DMS79 treated with DMSO at 0.1 percent for 48 hours (cell line): Measurements from ENCODE around the gene GAA.

Experiments used
- DNase-seq: peaks from one replicate; lab custom pipeline; 2025; lab: John Stamatoyannopoulos, UW

Gene GAA

GRCh38 chr17:80104321-80104955, 3.1 kb downstream of the GAA start:
- DNase-seq: peak; percentile 79

DNA sequence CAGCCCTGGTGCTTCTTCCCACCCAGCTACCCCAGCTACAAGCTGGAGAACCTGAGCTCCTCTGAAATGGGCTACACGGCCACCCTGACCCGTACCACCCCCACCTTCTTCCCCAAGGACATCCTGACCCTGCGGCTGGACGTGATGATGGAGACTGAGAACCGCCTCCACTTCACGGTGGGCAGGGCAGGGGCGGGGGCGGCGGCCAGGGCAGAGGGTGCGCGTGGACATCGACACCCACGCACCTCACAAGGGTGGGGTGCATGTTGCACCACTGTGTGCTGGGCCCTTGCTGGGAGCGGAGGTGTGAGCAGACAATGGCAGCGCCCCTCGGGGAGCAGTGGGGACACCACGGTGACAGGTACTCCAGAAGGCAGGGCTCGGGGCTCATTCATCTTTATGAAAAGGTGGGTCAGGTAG, 3.6 kb downstream of the GAA start:
- no peak for DNase-seq

GRCh38 chr17:80105762-80106161, 4.4 kb downstream of the GAA start:
- peak; percentile 37 for DNase-seq

DNA sequence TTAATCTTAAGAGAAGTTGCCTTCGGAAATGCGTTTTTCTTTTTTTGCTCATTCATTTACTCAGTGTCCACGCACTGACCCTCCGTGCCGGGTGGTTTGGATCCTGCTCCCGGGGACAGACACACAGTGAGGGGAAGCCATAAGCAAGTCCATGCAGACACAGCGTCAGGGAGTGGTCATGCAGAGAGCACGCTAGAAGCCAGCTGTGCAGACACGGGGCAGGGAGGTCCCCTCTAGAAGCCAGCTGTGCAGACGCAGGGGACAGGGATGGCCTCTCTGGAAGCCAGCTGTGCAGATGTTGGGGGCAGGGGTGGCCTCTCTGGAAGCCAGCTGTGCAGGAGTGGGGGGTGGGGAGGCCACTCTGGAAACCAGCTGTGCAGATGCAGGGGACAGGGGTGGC, 4.8 kb downstream of the GAA start:
- no peak for DNase-seq

DNA sequence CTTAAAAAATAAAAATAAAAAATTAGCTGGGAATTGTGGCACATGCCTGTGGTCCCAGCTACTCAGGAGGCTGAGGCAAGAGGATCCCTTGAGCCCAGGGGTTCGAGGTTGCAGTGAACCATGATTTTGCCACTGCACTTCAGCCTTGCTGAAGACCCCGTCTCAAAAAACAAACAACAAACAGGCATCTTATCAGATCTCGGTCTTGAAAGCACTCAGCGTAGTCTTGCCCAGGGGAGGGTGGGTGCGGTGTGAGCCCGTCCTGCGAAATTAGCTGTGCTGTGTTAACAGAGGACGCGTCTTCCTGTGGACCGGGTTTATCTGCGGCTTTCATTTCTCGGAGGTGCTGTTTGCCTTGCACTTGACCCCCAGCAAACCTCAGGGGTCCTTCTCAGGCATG, 5.4 kb downstream of the GAA start:
- no peak for DNase-seq

DNA sequence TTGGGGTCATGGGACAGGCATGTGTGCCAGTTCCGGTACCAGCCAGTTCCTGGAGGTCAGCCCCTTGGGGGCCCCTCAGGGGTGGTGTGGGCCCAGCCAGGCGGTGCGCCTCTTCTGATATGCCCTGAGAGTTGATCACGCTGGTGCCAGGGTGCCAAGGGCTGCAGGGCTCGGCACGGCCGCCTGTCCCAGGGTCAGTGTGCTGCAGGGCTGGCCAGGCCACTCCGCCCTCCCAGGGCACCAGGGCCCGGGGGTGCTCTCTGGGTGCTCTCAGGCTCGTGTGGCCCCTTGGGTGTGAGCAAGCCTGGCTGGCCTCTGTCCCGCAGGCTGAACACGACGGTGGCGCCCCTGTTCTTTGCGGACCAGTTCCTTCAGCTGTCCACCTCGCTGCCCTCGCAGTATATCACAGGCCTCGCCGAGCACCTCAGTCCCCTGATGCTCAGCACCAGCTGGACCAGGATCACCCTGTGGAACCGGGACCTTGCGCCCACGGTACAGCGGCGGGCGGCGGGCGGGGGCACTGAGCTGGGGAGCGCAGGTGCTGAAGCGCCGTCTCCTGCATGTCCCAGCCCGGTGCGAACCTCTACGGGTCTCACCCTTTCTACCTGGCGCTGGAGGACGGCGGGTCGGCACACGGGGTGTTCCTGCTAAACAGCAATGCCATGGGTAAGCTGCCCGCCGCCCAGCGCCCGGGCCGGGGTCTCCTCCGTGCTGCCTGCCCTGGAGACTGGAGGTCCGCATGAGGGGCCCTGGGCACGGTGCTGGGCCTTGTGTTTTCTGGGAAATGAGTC, 6.0 kb downstream of the GAA start:
- DNase-seq: no peak

GRCh38 chr17:80108036-80108971, 6.9 kb downstream of the GAA start:
- no peak for DNase-seq

DNA sequence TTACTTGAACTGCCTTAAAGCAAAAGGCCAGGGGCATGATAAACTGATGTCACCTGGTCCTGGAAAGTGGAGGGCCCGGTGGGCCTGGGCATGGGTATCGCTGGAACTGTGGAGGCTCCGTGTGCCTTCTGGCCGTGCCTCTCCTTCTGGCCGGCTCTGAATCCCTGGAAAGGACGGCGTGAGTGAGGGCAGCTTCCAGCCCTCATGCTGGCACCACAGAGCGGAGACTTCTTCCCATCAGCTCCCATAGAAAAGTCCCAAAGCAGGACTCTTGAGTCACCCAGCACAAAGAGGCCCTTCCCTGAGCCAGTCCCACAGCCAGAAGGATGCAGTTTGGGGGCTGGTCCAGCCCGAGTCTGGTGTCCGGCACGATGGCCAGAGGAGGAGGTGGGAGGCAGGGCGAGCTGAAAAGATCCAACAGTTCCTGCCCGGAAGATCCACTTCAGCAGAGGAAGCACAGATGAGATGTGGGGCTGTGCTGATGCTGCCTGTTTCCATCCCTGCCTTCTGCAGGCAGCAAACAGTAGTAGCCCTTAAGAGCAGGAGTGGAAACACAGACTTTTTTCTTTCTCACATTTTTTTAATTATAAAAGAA, 7.8 kb downstream of the GAA start:
- DNase-seq: no peak

- peak; percentile 65 for DNase-seq
These were observed 8.5 kb downstream of the GAA start for GRCh38 chr17:80109713-80110446.

GRCh38 chr17:80110447-80110812, 9.0 kb downstream of the GAA start:
- DNase-seq: no peak

DNA sequence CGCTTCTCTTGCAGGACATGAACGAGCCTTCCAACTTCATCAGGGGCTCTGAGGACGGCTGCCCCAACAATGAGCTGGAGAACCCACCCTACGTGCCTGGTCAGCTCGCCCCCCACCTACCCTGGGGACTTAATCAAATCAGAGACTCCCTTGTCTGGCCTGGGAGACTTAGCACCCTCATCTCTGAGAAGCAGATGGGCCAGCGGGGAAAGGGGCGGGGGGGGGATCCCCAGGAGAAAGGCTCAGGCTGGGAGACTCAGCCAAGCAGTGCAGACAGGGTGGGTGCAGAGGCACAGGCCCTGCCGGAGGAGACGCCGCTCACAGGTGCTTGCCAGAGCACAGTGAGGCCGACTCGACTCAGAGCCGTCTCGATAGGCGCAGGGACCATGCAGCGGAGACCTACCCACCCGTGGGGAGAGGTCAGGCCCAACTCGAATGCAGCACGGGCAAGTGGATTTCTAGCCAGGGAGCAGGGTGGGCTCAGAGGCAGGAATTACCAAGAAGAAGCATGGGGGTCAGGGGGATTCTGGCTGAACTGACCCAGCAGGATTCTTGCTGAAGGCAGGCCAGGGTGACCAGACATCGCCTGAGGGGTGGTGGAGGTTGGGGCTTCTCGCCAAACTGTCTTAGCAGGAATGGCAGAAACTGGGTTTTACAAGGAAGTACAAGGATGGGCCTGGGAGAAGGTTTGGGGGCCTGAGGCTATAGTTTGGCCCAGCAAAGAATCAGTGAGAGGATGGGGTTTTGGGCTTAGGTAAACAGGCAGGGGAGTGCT, 9.7 kb downstream of the GAA start:
- no peak for DNase-seq

DNA sequence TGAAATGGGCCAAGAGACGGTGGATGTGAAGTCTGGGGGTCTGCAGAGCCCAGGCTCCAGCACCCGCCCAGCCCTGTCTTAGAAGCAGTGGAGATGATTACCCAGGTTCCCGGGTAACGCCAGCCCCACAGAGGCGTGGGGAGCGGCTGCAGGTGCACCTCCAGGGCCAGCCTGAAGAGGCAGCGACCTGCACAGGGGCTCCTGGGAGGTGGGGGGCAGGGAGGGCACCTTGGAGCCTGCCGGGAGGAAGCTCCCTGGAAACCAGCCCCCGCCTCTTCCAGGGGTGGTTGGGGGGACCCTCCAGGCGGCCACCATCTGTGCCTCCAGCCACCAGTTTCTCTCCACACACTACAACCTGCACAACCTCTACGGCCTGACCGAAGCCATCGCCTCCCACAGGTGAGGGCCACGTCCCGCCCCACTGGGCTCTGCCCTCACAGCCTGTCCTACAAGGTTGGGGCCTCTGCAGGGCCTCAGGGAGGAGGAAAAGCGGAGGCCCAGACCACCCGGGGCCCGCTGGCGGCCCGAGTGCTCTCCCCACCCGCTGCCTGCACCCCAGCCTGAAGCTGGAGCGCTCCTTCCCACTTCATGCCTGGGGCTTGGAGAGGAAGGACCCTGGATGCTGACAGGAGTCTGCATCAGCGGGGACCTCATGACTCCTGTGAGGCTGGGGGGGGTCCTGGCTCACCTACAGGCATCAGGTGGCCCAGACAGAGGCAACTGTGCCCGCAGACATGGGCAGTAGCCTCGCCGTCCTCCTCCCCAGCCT, 10.5 kb downstream of the GAA start:
- no peak for DNase-seq

GRCh38 chr17:80112471-80113032, 11.2 kb downstream of the GAA start:
- no peak for DNase-seq

- DNase-seq: no peak
These were observed 11.7 kb downstream of the GAA start for GRCh38 chr17:80113033-80113484.

- no peak for DNase-seq
These were observed 13.4 kb downstream of the GAA start for GRCh38 chr17:80114758-80115157.

GRCh38 chr17:80115159-80115558, 13.8 kb downstream of the GAA start:
- DNase-seq: no peak

- DNase-seq: no peak
These were observed 15.0 kb downstream of the GAA start for GRCh38 chr17:80116276-80116920.

- no peak for DNase-seq
These were observed 15.6 kb downstream of the GAA start for GRCh38 chr17:80116921-80117380.
